Sigmoid colon (tissue), 4 donors: Measurements from ENCODE around the gene WASF3.

ENCODE experiments used
- EP300 ChIP-seq, 4 donors: sonication (generic); formaldehyde crosslinking; IDR thresholded peaks; one replicate each; pipeline ENCODE4 v1.6.1; 2017; ENCODE audit warnings: antibody characterized with exemption in 4 of 4
- TF ChIP-seq, protein P1 (sequence below), 4 experiments: fragments of 450-650 bp in 3 of 4; fragments of 200-600 bp in 1 of 4; IDR thresholded peaks; one replicate each; pipeline ENCODE4 v1.5.1; 2016 to 2019; ENCODE audit warnings: antibody characterized with exemption in 4 of 4, mild to moderate bottlenecking in 3 of 4, moderate library complexity in 2 of 4

DNA sequence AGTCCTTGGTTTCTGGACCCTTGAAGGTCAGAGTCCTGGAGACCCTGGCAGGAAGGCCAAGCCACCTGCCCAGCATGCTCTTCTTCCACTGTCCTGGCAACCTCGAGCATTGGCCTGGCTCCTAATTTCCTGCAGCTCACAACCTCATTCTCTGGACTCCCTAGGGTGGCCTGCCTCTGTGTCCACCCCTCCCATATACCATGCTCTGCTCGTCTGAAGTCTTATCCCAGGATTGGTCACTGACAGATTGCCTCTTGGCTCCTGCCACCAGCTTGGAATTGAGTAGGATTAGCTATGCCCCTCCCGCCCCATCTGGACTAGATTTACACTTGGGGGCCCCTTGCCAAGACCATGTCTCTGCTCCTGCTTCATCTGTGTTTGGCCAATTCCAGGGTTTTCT lies 17.1 kb upstream of the WASF3 start:
- no peak for TF ChIP-seq EP300 (IDR thresholded peaks at IDR 0.05)
- TF ChIP-seq, protein P1, sequence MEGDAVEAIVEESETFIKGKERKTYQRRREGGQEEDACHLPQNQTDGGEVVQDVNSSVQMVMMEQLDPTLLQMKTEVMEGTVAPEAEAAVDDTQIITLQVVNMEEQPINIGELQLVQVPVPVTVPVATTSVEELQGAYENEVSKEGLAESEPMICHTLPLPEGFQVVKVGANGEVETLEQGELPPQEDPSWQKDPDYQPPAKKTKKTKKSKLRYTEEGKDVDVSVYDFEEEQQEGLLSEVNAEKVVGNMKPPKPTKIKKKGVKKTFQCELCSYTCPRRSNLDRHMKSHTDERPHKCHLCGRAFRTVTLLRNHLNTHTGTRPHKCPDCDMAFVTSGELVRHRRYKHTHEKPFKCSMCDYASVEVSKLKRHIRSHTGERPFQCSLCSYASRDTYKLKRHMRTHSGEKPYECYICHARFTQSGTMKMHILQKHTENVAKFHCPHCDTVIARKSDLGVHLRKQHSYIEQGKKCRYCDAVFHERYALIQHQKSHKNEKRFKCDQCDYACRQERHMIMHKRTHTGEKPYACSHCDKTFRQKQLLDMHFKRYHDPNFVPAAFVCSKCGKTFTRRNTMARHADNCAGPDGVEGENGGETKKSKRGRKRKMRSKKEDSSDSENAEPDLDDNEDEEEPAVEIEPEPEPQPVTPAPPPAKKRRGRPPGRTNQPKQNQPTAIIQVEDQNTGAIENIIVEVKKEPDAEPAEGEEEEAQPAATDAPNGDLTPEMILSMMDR (IDR thresholded peaks at IDR 0.05) = no peak
